G401 (cell line): ENCODE data around the gene CDC42EP4. TPM values are rescaled to one million over a fixed set of nuclear protein-coding genes. Genes with fewer than 3 reads are reported as not detected.
A peak's percentile ranks its signal among the peaks of the same experiment; 100 is the strongest.

Experiments used
- DNase-seq: peaks from one replicate; pipeline ENCODE4 v3.0.0-alpha.2; 2015; ENCODE audit warnings: low spot score
- in situ Hi-C: cut with HindIII; loops from 2 replicates; pipeline ENCODE4 v1.10.0; 2016; ENCODE audit warnings: low sequenced_read_pairs, mixed read lengths
- total RNA-seq: library from RNA; depleted of rRNA; stranded (reverse); fragments of >200 nt; shearing (Covaris generic); gene quantifications from 2 replicates; pipeline ENCODE4 v1.2.3, GENCODE V29; 2014

Gene CDC42EP4
- total RNA-seq, 1 experiment from 2014 or later: 66.1 TPM

GRCh38 chr17:73305845-73306836 is 5.7 kb downstream of the CDC42EP4 start:
- no peak for DNase-seq
- in situ Hi-C loops: no loop called here

- DNase-seq: peak; percentile 64
Observed at GRCh38 chr17:73304971-73305812, 6.6 kb downstream of the CDC42EP4 start.

GRCh38 chr17:73304438-73304837 is 7.4 kb downstream of the CDC42EP4 start:
- in situ Hi-C loops: no loop called here
- DNase-seq: no peak

More at GRCh38 chr17:73304971-73305812, 6.6 kb downstream of the CDC42EP4 start:
- in situ Hi-C loops: no loop called here

GRCh38 chr17:73302189-73302588 is 9.6 kb downstream of the CDC42EP4 start:
- in situ Hi-C loops: no loop called here
- no peak for DNase-seq

- in situ Hi-C loops: no loop called here
Observed at GRCh38 chr17:73301369-73301768, 10.4 kb downstream of the CDC42EP4 start.

GRCh38 chr17:73300392-73300791 is 11.4 kb downstream of the CDC42EP4 start:
- in situ Hi-C loops: no loop called here
- DNase-seq: no peak

More at GRCh38 chr17:73301369-73301768, 10.4 kb downstream of the CDC42EP4 start:
- no peak for DNase-seq

GRCh38 chr17:73297934-73298861 is 13.6 kb downstream of the CDC42EP4 start:
- no peak for DNase-seq
- in situ Hi-C loops: no loop called here

GRCh38 chr17:73293480-73293911 is 18.3 kb downstream of the CDC42EP4 start:
- DNase-seq: peak; percentile 73

GRCh38 chr17:73293031-73293430 is 18.8 kb downstream of the CDC42EP4 start:
- in situ Hi-C loops: no loop called here
- no peak for DNase-seq

More at GRCh38 chr17:73293480-73293911, 18.3 kb downstream of the CDC42EP4 start:
- in situ Hi-C loops: no loop called here

- in situ Hi-C loops: no loop called here
Observed at GRCh38 chr17:73292031-73292531, 19.7 kb downstream of the CDC42EP4 start.

GRCh38 chr17:73291260-73291801 is 20.5 kb downstream of the CDC42EP4 start:
- DNase-seq: no peak
- in situ Hi-C loops: no loop called here

More at GRCh38 chr17:73292031-73292531, 19.7 kb downstream of the CDC42EP4 start:
- no peak for DNase-seq

- DNase-seq: no peak
- in situ Hi-C loops: no loop called here
Observed at GRCh38 chr17:73290399-73291259, 21.2 kb downstream of the CDC42EP4 start.

GRCh38 chr17:73289549-73290254 is 22.1 kb downstream of the CDC42EP4 start:
- in situ Hi-C loops: no loop called here
- DNase-seq: no peak

GRCh38 chr17:73288534-73289302 is 23.1 kb downstream of the CDC42EP4 start:
- in situ Hi-C loops: no loop called here
- no peak for DNase-seq

- no peak for DNase-seq
- in situ Hi-C loops: no loop called here
Observed at GRCh38 chr17:73286863-73287296, 24.9 kb downstream of the CDC42EP4 start.
